RKO (cell line): ENCODE data around the gene SMYD2.

Source experiments
- DNase-seq: peaks from one replicate; pipeline ENCODE4 v3.0.0-alpha.2; 2016; ENCODE audit warnings: low spot score

The SMYD2 gene

GRCh38 chr1:214329470-214330220 is 48.7 kb downstream of the SMYD2 start:
- no peak for DNase-seq

- no peak for DNase-seq
These were observed 49.3 kb downstream of the SMYD2 start for GRCh38 chr1:214330222-214330621.

GRCh38 chr1:214330715-214331114 is 49.8 kb downstream of the SMYD2 start:
- DNase-seq = no peak

GRCh38 chr1:214331180-214331579 is 50.2 kb downstream of the SMYD2 start:
- DNase-seq = no peak

GRCh38 chr1:214331827-214332423 is 51.0 kb downstream of the SMYD2 start:
- DNase-seq = peak; percentile 41

GRCh38 chr1:214332946-214333798 is 52.2 kb downstream of the SMYD2 start:
- peak; percentile 56 for DNase-seq

GRCh38 chr1:214335567-214335966 is 54.6 kb downstream of the SMYD2 start:
- DNase-seq = no peak

GRCh38 chr1:214337015-214337414 is 56.1 kb downstream of the SMYD2 start:
- DNase-seq = no peak

- no peak for DNase-seq
These were observed 56.6 kb downstream of the SMYD2 start for GRCh38 chr1:214337511-214337910.

- no peak for DNase-seq
These were observed 57.3 kb downstream of the SMYD2 start for GRCh38 chr1:214338212-214338611.

GRCh38 chr1:214341459-214341858 is 60.5 kb downstream of the SMYD2 start:
- DNase-seq = no peak

- DNase-seq = no peak
These were observed 61.0 kb downstream of the SMYD2 start for GRCh38 chr1:214341932-214342331.

- no peak for DNase-seq
These were observed 61.6 kb downstream of the SMYD2 start for GRCh38 chr1:214342525-214342924.

- DNase-seq = no peak
These were observed 63.9 kb downstream of the SMYD2 start for GRCh38 chr1:214344897-214345296.

- no peak for DNase-seq
These were observed 68.0 kb downstream of the SMYD2 start for GRCh38 chr1:214349008-214349407.

GRCh38 chr1:214349781-214350180 is 68.8 kb downstream of the SMYD2 start:
- no peak for DNase-seq

GRCh38 chr1:214351551-214352277 is 70.8 kb downstream of the SMYD2 start:
- DNase-seq = no peak

GRCh38 chr1:214352838-214353237 is 71.9 kb downstream of the SMYD2 start:
- DNase-seq = no peak

- no peak for DNase-seq
These were observed 73.6 kb downstream of the SMYD2 start for GRCh38 chr1:214354440-214355148.

- no peak for DNase-seq
These were observed 79.2 kb downstream of the SMYD2 start for GRCh38 chr1:214360116-214360515.

GRCh38 chr1:214360525-214361164 is 79.7 kb downstream of the SMYD2 start:
- DNase-seq = no peak
